Stomach smooth muscle (tissue), 2 donors: ENCODE data around the gene CAMK2B.

Experiments
- H3K27ac ChIP-seq: one replicate; pipeline ENCODE4 v1.7.0; 2013; ENCODE audit warnings: mild to moderate bottlenecking, low read length, inconsistent platforms
- H3K27me3 ChIP-seq, 2 donors: one replicate each; pipeline ENCODE4 v1.7.0; 2013; ENCODE audit warnings: low read length in 2 of 2; ENCODE audit not compliant: insufficient read depth in 2 of 2, control insufficient read depth in 1 of 2
- H3K36me3 ChIP-seq, 2 donors: one replicate each; pipeline ENCODE4 v1.7.0; 2013; ENCODE audit warnings: low read length in 2 of 2; ENCODE audit not compliant: control insufficient read depth in 2 of 2, insufficient read depth in 2 of 2
- H3K4me1 ChIP-seq: one replicate; pipeline ENCODE4 v1.7.0; 2013; ENCODE audit warnings: low read length; ENCODE audit not compliant: control insufficient read depth, insufficient read depth
- H3K4me3 ChIP-seq, 2 donors: one replicate each; pipeline ENCODE4 v1.7.0; 2013; ENCODE audit warnings: low read length in 2 of 2
- H3K9ac ChIP-seq, 2 donors: one replicate each; pipeline ENCODE4 v1.7.0; 2013; ENCODE audit warnings: low read length in 2 of 2, mild to moderate bottlenecking in 1 of 2
- H3K9me3 ChIP-seq, 2 donors: one replicate each; pipeline ENCODE4 v1.7.0; 2013; ENCODE audit warnings: low read length in 2 of 2; ENCODE audit not compliant: control insufficient read depth in 2 of 2
- donor health status: healthy.
- donor health status: Pancreatic carcinoma.

CAMK2B gene

DNA sequence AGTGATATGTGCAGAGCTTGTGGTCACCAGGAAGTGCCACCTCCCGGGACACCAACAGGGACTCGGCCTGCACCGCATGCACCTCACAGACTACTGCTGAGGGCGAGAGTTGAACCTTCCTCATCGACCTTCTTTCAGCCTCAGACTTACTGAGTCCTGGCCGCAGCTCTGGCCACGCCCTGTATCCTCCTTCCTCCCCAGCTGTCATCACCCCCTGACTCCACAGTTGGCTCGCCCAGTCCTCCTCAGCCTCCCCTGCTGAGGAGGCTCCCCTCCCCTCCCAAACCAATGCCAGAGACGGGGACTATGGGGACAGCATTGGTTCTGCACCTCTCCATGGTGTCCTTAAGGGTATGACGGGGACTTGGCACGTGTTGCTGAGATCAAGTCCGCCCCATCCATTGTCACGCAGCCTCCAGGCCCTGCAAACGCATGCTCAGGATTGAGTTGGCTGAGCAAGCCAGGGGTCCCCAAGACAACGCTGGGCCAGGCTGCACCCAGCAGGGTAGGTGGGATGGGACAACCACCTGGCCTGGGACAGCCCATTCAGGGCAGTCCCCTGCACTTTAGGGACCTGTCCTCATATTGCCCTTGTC lies 75.7 kb downstream of the CAMK2B start:
- Histone ChIP-seq H3K4me1 (no peaks in the 10 kb centered on the region), H3K9ac (no peak overlapping the region)

DNA sequence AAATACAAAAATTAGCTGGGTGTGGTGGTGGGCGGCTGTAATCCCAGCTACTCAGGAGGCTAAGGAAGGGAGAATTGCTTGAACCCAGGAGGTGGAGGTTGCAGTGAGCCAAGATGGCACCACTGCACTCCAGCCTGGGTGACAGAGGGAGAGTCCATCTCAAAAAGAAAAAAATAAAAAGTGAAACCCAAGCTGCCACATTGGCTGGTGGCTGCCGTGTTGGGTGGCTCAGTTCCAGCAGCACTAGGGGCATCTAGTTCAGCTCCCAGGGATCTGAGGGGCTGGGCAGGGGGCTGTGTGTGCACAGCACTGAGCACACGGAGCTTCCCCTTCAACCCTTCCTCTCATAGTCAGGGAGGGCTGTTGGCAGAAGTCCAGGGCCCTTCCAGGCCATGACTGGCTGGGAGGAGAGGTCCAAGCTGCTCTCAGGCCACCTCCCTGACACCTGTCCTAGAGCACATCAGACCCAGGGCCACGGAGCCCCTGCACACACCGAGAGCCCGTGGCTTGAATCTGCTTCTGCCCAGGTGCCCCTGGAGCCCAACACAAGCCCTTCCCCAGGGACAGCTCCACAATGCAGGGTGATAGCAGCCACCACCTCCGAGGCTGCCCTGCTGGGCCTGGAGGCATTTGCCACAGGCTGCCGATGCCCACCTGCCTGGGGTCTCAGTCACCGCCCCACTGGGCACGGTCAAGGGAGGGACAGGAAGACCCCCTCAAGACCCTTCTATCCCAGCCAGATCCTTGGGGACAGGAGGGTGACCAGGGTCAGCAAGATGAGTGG lies 77.3 kb downstream of the CAMK2B start:
- Histone ChIP-seq H3K9ac (no peak overlapping the region), H3K36me3 (no peaks in the 10 kb centered on the region), H3K27ac (no peak overlapping the region), H3K9me3 (no peaks in the 10 kb centered on the region), H3K4me3 (no peak overlapping the region), H3K4me1 (peaks cover 2% of the 10 kb centered on the region), H3K27me3 (no peaks in the 10 kb centered on the region)

More for the DNA sequence above, 75.7 kb downstream of the CAMK2B start:
- no peaks in the 10 kb centered on the region for H3K9me3 ChIP-seq
- H3K36me3 ChIP-seq, result no peaks in the 10 kb centered on the region
- H3K27ac ChIP-seq, result no peak overlapping the region
- no peaks in the 10 kb centered on the region for H3K27me3 ChIP-seq
- no peak overlapping the region for H3K4me3 ChIP-seq

- Histone ChIP-seq H3K4me3 (no peak overlapping the region), H3K36me3 (no peaks in the 10 kb centered on the region), H3K27ac (no peak overlapping the region), H3K27me3 (no peaks in the 10 kb centered on the region), H3K9ac (no peak overlapping the region), H3K4me1 (peaks cover 2% of the 10 kb centered on the region), H3K9me3 (no peaks in the 10 kb centered on the region)
Measured at GRCh38 chr7:44246396-44247113, 78.8 kb downstream of the CAMK2B start.

GRCh38 chr7:44244282-44244681 lies 81.1 kb downstream of the CAMK2B start:
- Histone ChIP-seq H3K27ac (no peak overlapping the region), H3K4me1 (peaks cover 6% of the 10 kb centered on the region), H3K27me3 (no peaks in the 10 kb centered on the region), H3K9me3 (no peaks in the 10 kb centered on the region), H3K9ac (no peak overlapping the region), H3K4me3 (no peak overlapping the region), H3K36me3 (no peaks in the 10 kb centered on the region)

DNA sequence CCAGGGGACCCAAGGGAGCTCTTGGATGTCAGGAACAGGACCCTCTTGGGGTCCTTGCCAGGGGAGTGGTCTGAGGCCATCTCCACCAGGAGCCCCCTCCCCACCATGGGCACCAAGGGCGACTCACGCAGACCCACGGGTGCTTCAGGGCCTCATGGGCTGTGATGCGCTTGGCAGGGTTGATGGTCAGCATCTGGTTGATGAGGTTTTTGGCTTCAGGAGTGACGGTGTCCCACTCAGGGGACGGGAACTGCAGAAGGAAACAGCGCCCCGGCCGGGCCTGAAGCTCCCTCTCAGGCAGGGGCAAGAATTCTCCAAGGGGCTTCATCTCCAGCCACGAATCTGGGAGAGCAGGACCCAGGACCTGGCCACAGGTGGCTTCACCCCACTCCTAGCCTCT lies 83.3 kb downstream of the CAMK2B start:
- no peak overlapping the region for H3K4me3 ChIP-seq
- no peak overlapping the region for H3K9ac ChIP-seq
- H3K27me3 ChIP-seq, result peaks cover 0 to 4% of the 10 kb centered on the region in 2 donors
- peaks cover 6% of the 10 kb centered on the region for H3K4me1 ChIP-seq
- no peaks in the 10 kb centered on the region for H3K9me3 ChIP-seq
- no peak overlapping the region for H3K27ac ChIP-seq
- no peaks in the 10 kb centered on the region for H3K36me3 ChIP-seq

DNA sequence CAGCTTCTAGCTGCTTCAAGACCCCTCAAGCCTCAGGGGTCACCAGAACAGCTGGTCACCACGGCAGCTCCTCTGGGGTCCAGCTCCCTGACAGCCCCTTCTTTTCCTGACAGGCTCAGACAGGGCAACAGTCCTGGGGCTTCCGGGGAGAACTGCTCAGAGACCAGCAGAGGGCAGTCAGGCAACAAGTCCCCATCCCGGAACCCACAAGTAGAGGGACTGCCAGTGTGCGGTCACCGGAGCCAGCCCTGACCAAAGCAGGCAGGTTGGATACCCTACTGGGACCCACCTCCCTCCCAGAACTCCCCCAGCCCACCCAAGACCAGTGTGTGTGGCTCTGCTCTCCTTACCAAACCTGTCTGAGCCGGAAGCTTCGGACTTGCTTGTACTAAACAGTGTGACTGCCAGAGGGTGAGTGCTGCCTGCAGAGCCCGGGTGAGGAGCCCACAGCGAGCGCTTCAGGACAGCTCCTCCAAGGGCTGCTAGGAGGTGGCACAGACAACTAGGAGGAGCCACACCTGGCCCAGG lies 84.3 kb downstream of the CAMK2B start:
- Histone ChIP-seq H3K9ac (no peak overlapping the region), H3K27ac (no peak overlapping the region), H3K4me3 (peak overlapping the region; percentile 49 to 65)

GRCh38 chr7:44240376-44240775 lies 85.0 kb downstream of the CAMK2B start:
- no peak overlapping the region for H3K4me3 ChIP-seq
- peaks cover 0 to 4% of the 10 kb centered on the region in 2 donors for H3K27me3 ChIP-seq
- no peak overlapping the region for H3K27ac ChIP-seq
- no peak overlapping the region for H3K9ac ChIP-seq
- no peaks in the 10 kb centered on the region for H3K36me3 ChIP-seq
- peaks cover 6% of the 10 kb centered on the region for H3K4me1 ChIP-seq
- H3K9me3 ChIP-seq, result no peaks in the 10 kb centered on the region

More for the DNA sequence above, 84.3 kb downstream of the CAMK2B start:
- Histone ChIP-seq H3K36me3 (no peaks in the 10 kb centered on the region), H3K9me3 (no peaks in the 10 kb centered on the region), H3K4me1 (peaks cover 6% of the 10 kb centered on the region), H3K27me3 (peaks cover 0 to 4% of the 10 kb centered on the region in 2 donors)

- H3K4me1 ChIP-seq, result peaks cover 6% of the 10 kb centered on the region
- H3K4me3 ChIP-seq, result no peak overlapping the region
- peaks cover 0 to 4% of the 10 kb centered on the region in 2 donors for H3K27me3 ChIP-seq
- H3K9me3 ChIP-seq, result no peaks in the 10 kb centered on the region
- H3K27ac ChIP-seq, result no peak overlapping the region
- H3K9ac ChIP-seq, result no peak overlapping the region
- H3K36me3 ChIP-seq, result no peaks in the 10 kb centered on the region
Measured at GRCh38 chr7:44239361-44239760, 86.0 kb downstream of the CAMK2B start.

DNA sequence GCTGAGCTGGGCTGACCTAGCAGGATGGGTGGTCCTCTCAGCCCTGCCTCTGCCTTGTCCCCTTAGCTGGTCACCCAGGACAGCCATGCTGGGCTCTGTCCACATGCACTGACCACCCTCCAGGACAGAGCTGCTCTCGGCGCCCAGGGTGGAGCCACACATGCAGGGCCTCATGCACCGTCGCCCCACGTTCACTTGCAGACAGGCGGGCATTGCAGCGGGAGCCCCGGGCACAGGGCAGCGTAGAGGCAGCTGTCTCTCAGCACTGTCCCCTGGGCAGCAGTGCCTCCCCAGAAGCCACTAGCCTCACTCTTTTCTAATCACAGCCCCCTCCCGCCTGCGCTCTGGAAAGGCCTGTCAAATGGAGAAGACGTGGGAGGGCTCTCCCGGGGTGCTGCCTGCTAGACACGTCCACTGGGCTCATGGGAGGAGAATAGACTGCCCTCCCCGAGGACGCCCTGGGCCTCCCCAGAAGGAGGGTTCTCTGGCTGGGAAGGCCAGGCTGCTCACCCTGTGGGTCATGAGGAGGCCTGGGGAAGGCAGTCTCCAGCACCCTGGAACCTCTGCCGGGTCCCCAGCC lies 87.2 kb downstream of the CAMK2B start:
- peaks cover 4% of the 10 kb centered on the region for H3K4me1 ChIP-seq
- H3K27ac ChIP-seq, result no peak overlapping the region
- no peaks in the 10 kb centered on the region for H3K36me3 ChIP-seq
- no peak overlapping the region for H3K9ac ChIP-seq
- H3K27me3 ChIP-seq, result peaks cover 0 to 4% of the 10 kb centered on the region in 2 donors
- no peaks in the 10 kb centered on the region for H3K9me3 ChIP-seq
- no peak overlapping the region for H3K4me3 ChIP-seq

GRCh38 chr7:44237696-44238095 lies 87.7 kb downstream of the CAMK2B start:
- H3K27me3 ChIP-seq, result peaks cover 0 to 4% of the 10 kb centered on the region in 2 donors
- no peak overlapping the region for H3K4me3 ChIP-seq
- H3K9me3 ChIP-seq, result no peaks in the 10 kb centered on the region
- H3K9ac ChIP-seq, result no peak overlapping the region
- H3K36me3 ChIP-seq, result no peaks in the 10 kb centered on the region
- H3K27ac ChIP-seq, result no peak overlapping the region
- peaks cover 4% of the 10 kb centered on the region for H3K4me1 ChIP-seq
